GM23338 (cell line): ENCODE results near the gene CFH.

ENCODE experiments used
- CTCF ChIP-seq, 2 experiments: fragments of 200-600 bp in 1 of 2; sonication (generic) in 1 of 2; conservative IDR thresholded peaks; 2 replicates each; pipeline versions ENCODE4 v1.5.1 to v1.6.1; 2016 to 2017; ENCODE audit warnings: antibody characterized with exemption in 2 of 2, low read depth in 2 of 2, mild to moderate bottlenecking in 2 of 2, moderate library complexity in 1 of 2
- TF ChIP-seq, protein P1 (sequence below): IDR thresholded peaks from one replicate; pipeline ENCODE4 v1.6.1; 2018; ENCODE audit warnings: antibody characterized with exemption; ENCODE audit not compliant: unreplicated experiment

DNA sequence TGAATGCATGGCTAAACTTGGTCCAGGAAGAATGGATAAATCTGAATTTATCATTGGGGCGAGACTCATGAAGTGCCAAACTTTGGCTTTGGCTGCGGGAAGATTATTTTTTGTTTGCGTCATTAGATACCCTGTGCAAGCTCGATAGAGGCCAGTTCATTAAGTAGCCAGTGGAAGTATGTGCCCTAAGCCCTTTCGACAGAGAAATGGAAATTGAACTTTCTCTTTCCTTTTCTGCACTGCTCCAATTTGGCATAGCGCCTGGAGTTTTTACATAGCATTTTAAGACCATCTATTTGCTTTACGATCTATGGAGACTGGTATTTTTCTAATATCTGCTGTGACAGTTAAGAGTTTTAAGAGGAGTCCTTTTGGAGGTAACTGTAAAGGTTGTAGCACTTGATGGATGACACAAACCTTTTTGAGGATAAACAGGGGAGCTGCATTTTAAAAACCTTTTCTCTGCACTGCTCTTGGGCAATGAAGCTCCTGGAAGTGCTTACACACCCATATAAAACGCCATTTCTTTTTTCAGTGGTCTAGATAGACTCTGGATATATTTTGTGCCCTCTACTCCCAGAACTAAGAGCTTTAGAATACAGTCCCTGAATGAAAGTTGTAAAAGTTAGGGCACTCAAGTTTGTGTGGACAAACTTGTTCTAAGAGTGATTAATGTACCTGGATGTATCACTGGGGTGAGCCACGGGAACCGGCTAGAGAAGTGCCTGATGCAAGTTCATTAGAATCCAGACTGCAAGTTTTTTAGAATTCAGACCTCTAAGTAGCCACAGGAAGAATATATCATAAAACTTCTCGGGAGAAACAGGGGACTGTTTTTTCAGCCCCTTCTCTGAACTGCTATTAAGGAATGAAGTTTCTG lies 81.5 kb downstream of the CFH start:
- no peak for TF ChIP-seq CTCF (conservative IDR thresholded peaks at IDR 0.05; ENCODE audit: low read depth in 2 of 2)
- TF ChIP-seq, protein P1, sequence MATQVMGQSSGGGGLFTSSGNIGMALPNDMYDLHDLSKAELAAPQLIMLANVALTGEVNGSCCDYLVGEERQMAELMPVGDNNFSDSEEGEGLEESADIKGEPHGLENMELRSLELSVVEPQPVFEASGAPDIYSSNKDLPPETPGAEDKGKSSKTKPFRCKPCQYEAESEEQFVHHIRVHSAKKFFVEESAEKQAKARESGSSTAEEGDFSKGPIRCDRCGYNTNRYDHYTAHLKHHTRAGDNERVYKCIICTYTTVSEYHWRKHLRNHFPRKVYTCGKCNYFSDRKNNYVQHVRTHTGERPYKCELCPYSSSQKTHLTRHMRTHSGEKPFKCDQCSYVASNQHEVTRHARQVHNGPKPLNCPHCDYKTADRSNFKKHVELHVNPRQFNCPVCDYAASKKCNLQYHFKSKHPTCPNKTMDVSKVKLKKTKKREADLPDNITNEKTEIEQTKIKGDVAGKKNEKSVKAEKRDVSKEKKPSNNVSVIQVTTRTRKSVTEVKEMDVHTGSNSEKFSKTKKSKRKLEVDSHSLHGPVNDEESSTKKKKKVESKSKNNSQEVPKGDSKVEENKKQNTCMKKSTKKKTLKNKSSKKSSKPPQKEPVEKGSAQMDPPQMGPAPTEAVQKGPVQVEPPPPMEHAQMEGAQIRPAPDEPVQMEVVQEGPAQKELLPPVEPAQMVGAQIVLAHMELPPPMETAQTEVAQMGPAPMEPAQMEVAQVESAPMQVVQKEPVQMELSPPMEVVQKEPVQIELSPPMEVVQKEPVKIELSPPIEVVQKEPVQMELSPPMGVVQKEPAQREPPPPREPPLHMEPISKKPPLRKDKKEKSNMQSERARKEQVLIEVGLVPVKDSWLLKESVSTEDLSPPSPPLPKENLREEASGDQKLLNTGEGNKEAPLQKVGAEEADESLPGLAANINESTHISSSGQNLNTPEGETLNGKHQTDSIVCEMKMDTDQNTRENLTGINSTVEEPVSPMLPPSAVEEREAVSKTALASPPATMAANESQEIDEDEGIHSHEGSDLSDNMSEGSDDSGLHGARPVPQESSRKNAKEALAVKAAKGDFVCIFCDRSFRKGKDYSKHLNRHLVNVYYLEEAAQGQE, result no peak
